ENCODE measurements around the gene EPS8L2.

DNA sequence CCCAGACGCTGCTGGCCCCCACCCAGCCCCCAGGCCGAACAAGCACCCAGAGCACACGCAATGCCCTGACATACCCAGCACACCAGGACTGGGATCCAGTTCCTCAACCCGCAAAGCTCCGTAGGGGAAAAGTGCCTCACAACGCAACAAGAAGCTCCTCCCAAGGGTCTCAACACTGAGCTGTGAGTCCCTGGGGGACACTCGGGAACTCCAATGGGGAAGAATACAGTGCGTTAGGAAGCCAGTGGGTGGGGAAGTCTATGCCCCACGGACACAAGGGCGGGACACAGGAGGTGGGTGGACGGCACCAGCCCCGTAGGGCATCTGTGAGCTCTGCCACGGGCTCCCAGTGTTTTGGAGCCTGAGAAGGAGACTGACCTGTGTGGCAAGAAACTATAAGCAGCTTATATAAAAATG lies 12.6 kb upstream of the EPS8L2 start:
- TF ChIP-seq POLR2AphosphoS5 (IDR thresholded peaks at IDR 0.05) (no peak), EP300 (IDR thresholded peaks at IDR 0.05) (no peak)
- TF ChIP-seq, protein P1, sequence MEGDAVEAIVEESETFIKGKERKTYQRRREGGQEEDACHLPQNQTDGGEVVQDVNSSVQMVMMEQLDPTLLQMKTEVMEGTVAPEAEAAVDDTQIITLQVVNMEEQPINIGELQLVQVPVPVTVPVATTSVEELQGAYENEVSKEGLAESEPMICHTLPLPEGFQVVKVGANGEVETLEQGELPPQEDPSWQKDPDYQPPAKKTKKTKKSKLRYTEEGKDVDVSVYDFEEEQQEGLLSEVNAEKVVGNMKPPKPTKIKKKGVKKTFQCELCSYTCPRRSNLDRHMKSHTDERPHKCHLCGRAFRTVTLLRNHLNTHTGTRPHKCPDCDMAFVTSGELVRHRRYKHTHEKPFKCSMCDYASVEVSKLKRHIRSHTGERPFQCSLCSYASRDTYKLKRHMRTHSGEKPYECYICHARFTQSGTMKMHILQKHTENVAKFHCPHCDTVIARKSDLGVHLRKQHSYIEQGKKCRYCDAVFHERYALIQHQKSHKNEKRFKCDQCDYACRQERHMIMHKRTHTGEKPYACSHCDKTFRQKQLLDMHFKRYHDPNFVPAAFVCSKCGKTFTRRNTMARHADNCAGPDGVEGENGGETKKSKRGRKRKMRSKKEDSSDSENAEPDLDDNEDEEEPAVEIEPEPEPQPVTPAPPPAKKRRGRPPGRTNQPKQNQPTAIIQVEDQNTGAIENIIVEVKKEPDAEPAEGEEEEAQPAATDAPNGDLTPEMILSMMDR (IDR thresholded peaks at IDR 0.05) = no peak

Measured in suprapubic skin (tissue), 4 donors.